ENCODE results near the gene OR7A17.

GRCh38 chr19:14901675-14902260 lies 15.8 kb upstream of the OR7A17 start:
- TF ChIP-seq, protein P1, sequence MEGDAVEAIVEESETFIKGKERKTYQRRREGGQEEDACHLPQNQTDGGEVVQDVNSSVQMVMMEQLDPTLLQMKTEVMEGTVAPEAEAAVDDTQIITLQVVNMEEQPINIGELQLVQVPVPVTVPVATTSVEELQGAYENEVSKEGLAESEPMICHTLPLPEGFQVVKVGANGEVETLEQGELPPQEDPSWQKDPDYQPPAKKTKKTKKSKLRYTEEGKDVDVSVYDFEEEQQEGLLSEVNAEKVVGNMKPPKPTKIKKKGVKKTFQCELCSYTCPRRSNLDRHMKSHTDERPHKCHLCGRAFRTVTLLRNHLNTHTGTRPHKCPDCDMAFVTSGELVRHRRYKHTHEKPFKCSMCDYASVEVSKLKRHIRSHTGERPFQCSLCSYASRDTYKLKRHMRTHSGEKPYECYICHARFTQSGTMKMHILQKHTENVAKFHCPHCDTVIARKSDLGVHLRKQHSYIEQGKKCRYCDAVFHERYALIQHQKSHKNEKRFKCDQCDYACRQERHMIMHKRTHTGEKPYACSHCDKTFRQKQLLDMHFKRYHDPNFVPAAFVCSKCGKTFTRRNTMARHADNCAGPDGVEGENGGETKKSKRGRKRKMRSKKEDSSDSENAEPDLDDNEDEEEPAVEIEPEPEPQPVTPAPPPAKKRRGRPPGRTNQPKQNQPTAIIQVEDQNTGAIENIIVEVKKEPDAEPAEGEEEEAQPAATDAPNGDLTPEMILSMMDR (IDR thresholded peaks at IDR 0.05): no peak
- TF ChIP-seq POLR2A (IDR thresholded peaks at IDR 0.05): no peak
